Keratinocyte (primary cell): ENCODE data around the gene ARVCF.

Experiments used
- CTCF ChIP-seq, 3 experiments: IDR thresholded peaks in 1 of 3; conservative IDR thresholded peaks in 1 of 3; optimal IDR thresholded peaks in 1 of 3; 2 replicates in 2 of 3; 3 replicates in 1 of 3; pipeline versions ENCODE3 to v1.5.1; 2011; ENCODE audit warnings: low read length in 3 of 3, mild to moderate bottlenecking in 3 of 3, moderate library complexity in 2 of 3, control low read depth in 1 of 3, inconsistent platforms in 1 of 3; ENCODE audit not compliant: insufficient read depth in 2 of 3; ENCODE audit errors: extremely low read depth in 1 of 3
- EZH2 ChIP-seq: IDR thresholded peaks from one replicate; pipeline ENCODE4 v1.6.1; 2012; ENCODE audit warnings: inconsistent platforms, mild to moderate bottlenecking, low read length, moderate library complexity

GRCh38 chr22:19978748-19979147 lies 37.9 kb downstream of the ARVCF start:
- TF ChIP-seq CTCF (optimal IDR thresholded peaks at IDR 0.05 in 1 of 3, IDR thresholded peaks at IDR 0.05 in 1 of 3, conservative IDR thresholded peaks at IDR 0.05 in 1 of 3; ENCODE audit: extremely low read depth in 1 of 3, insufficient read depth in 2 of 3, low read length in 3 of 3): no peak
- TF ChIP-seq EZH2: no peak
